ENCODE measurements around the gene TNS1. TPM values are rescaled to one million over a fixed set of nuclear protein-coding genes. Genes with fewer than 3 reads are reported as not detected.

The TNS1 gene
- total and polyA plus RNA-seq, 7 donors = 73.4 to 742 (median 276) TPM

DNA sequence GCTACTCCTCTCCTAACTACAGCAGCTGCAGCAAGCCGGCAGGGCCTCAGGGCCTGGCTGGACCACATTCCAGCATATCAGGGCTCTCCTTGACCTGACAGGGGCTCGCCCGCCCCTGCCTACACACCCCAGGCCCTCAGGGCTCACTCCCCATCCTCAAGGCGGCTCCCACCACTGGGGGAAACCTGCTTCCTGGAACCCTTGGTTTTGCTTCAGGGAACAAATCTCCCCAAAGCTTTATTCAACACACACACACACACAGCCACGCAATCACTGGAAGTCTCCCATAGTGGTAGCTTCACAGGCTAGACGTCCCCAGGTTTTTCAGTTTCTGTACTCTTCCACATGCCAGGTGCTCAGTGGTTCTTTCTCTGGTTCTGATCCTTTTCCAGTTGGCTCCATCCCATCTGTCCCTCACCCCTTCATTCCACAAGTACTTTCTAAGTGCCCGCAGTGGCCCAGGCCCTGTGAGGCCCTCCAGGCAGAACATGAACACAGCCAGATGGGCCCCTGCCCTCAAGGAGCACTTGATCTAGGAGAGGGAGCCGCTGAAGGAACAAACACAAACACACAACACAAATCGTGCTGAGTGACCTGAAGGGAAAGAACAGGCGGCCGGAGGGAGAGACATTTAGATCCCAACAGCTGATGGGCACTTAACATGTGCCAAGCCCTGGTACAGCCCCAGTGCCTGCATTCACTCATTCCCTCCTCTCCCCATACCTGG is 51.1 kb downstream of the TNS1 start:
- DNase-seq = peak in 1 of 2 donors; percentile 13
- Histone ChIP-seq H3K27me3 (ENCODE audit: insufficient read depth in 3 of 3, low read length in 2 of 3) (no peaks in the 10 kb centered on the region), H3K27ac (peak overlapping the region; percentile 66), H3K36me3 (ENCODE audit: insufficient read depth in 1 of 2, low read depth in 1 of 2) (no peaks in the 10 kb centered on the region), H3K4me1 (peaks cover 39% of the 10 kb centered on the region), H3K9me3 (no peaks in the 10 kb centered on the region), H3K4me3 (no peak overlapping the region)
- ATAC-seq = no peak
- TF ChIP-seq, protein P1, sequence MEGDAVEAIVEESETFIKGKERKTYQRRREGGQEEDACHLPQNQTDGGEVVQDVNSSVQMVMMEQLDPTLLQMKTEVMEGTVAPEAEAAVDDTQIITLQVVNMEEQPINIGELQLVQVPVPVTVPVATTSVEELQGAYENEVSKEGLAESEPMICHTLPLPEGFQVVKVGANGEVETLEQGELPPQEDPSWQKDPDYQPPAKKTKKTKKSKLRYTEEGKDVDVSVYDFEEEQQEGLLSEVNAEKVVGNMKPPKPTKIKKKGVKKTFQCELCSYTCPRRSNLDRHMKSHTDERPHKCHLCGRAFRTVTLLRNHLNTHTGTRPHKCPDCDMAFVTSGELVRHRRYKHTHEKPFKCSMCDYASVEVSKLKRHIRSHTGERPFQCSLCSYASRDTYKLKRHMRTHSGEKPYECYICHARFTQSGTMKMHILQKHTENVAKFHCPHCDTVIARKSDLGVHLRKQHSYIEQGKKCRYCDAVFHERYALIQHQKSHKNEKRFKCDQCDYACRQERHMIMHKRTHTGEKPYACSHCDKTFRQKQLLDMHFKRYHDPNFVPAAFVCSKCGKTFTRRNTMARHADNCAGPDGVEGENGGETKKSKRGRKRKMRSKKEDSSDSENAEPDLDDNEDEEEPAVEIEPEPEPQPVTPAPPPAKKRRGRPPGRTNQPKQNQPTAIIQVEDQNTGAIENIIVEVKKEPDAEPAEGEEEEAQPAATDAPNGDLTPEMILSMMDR (IDR thresholded peaks at IDR 0.05) = no peak
- intact Hi-C loops (cut with DNase I) = no loop called here
- 68 to 86% (median 73%) methylated on average over 11 of the region's 11 CpGs for WGBS, 3 donors

- TF ChIP-seq, protein P1 (IDR thresholded peaks at IDR 0.05) = no peak
- ATAC-seq (no peak), DNase-seq (peak in 1 of 2 donors; percentile 4)
- Histone ChIP-seq H3K4me1 (peaks cover 39% of the 10 kb centered on the region), H3K4me3 (no peak overlapping the region), H3K27ac (peak overlapping the region; percentile 9), H3K36me3 (ENCODE audit: insufficient read depth in 1 of 2, low read depth in 1 of 2) (no peaks in the 10 kb centered on the region), H3K27me3 (ENCODE audit: insufficient read depth in 3 of 3, low read length in 2 of 3) (no peaks in the 10 kb centered on the region), H3K9me3 (no peaks in the 10 kb centered on the region)
- intact Hi-C loops (cut with DNase I) = no loop called here
- WGBS, 3 donors = 83 to 86% (median 85%) methylated on average over 4 of the region's 4 CpGs
Observed at GRCh38 chr2:217951091-217951490, 51.7 kb downstream of the TNS1 start.

GRCh38 chr2:217950401-217950871 is 52.4 kb downstream of the TNS1 start:
- TF ChIP-seq, protein P1 (IDR thresholded peaks at IDR 0.05) = no peak
- no peak overlapping the region for H3K27ac ChIP-seq
- ATAC-seq (no peak), DNase-seq (no peak)
- no peaks in the 10 kb centered on the region for H3K27me3 ChIP-seq (ENCODE audit: insufficient read depth in 3 of 3, low read length in 2 of 3)
- peaks cover 40% of the 10 kb centered on the region for H3K4me1 ChIP-seq
- no peaks in the 10 kb centered on the region for H3K9me3 ChIP-seq
- H3K36me3 ChIP-seq (ENCODE audit: insufficient read depth in 1 of 2, low read depth in 1 of 2) = no peaks in the 10 kb centered on the region
- 69 to 84% (median 82%) methylated on average over 10 of the region's 10 CpGs for WGBS, 3 donors
- no peak overlapping the region for H3K4me3 ChIP-seq
- intact Hi-C loops (cut with DNase I) = no loop called here

GRCh38 chr2:217949447-217949846 is 53.3 kb downstream of the TNS1 start:
- H3K27ac ChIP-seq = no peak overlapping the region
- intact Hi-C loops (cut with DNase I) = loop anchor here in 1 of 2 donors (5.0 kb wide), 1 partner anchor 38 kb away; no protein-coding TSS in a partner anchor
- no peak for ATAC-seq
- TF ChIP-seq, protein P1 (IDR thresholded peaks at IDR 0.05) = no peak
- no peaks in the 10 kb centered on the region for H3K27me3 ChIP-seq (ENCODE audit: insufficient read depth in 3 of 3, low read length in 2 of 3)
- no peaks in the 10 kb centered on the region for H3K36me3 ChIP-seq (ENCODE audit: insufficient read depth in 1 of 2, low read depth in 1 of 2)
- no peaks in the 10 kb centered on the region for H3K9me3 ChIP-seq
- no peak for DNase-seq
- H3K4me3 ChIP-seq = no peak overlapping the region
- H3K4me1 ChIP-seq = peaks cover 42% of the 10 kb centered on the region
